Cerebellar cortex (tissue), 1 donor: Measurements from ENCODE around the gene FBLIM1.

Source experiments
- DNase-seq: peaks from one replicate; pipeline ENCODE4 v3.0.0-alpha.2; 2015; ENCODE audit warnings: low spot score

The FBLIM1 gene

GRCh38 chr1:15758343-15758931 is at the start of gene FBLIM1:
FBLIM1 (plus strand) TSS chr1:15758795; CDS start chr1:15764984, 6,189 bp downstream.
- DNase-seq: no peak

GRCh38 chr1:15709226-15709625 is 49.4 kb upstream of the FBLIM1 start:
- no peak for DNase-seq

- DNase-seq: peak; percentile 70
Observed at GRCh38 chr1:15712168-15712567, 46.4 kb upstream of the FBLIM1 start.

- peak; percentile 81 for DNase-seq
Observed at GRCh38 chr1:15714406-15715136, 44.0 kb upstream of the FBLIM1 start.

GRCh38 chr1:15717418-15718125 is 41.0 kb upstream of the FBLIM1 start:
- no peak for DNase-seq

GRCh38 chr1:15718199-15718601 is 40.4 kb upstream of the FBLIM1 start:
- DNase-seq: no peak

- DNase-seq: no peak
Observed at GRCh38 chr1:15719381-15720120, 39.0 kb upstream of the FBLIM1 start.

GRCh38 chr1:15720861-15721260 is 37.7 kb upstream of the FBLIM1 start:
- no peak for DNase-seq

- no peak for DNase-seq
Observed at GRCh38 chr1:15722411-15722810, 36.2 kb upstream of the FBLIM1 start.

- no peak for DNase-seq
Observed at GRCh38 chr1:15722836-15723532, 35.6 kb upstream of the FBLIM1 start.

- peak; percentile 41 for DNase-seq
Observed at GRCh38 chr1:15723631-15724246, 34.9 kb upstream of the FBLIM1 start.

GRCh38 chr1:15724949-15725880 is 33.4 kb upstream of the FBLIM1 start:
- DNase-seq: no peak

- no peak for DNase-seq
Observed at GRCh38 chr1:15726508-15726907, 32.1 kb upstream of the FBLIM1 start.

GRCh38 chr1:15727021-15727420 is 31.6 kb upstream of the FBLIM1 start:
- no peak for DNase-seq

GRCh38 chr1:15727424-15727823 is 31.2 kb upstream of the FBLIM1 start:
- DNase-seq: no peak

- DNase-seq: no peak
Observed at GRCh38 chr1:15727866-15728534, 30.6 kb upstream of the FBLIM1 start.

- DNase-seq: no peak
Observed at GRCh38 chr1:15728937-15729657, 29.5 kb upstream of the FBLIM1 start.

- DNase-seq: no peak
Observed at GRCh38 chr1:15730423-15730822, 28.2 kb upstream of the FBLIM1 start.

GRCh38 chr1:15730936-15731335 is 27.7 kb upstream of the FBLIM1 start:
- no peak for DNase-seq
